Liver (tissue), 9 donors: ENCODE measurements around the gene LRRC4B. TPM values are rescaled to one million over a fixed set of nuclear protein-coding genes. Genes with fewer than 3 reads are reported as not detected.

Source experiments
- DNase-seq: peaks from one replicate; pipeline ENCODE4 v3.0.0-alpha.2; 2017; ENCODE audit warnings: low spot score
- H3K27ac ChIP-seq, 2 donors: one replicate each; pipeline ENCODE4 v1.7.0; 2013; ENCODE audit warnings: inconsistent platforms in 2 of 2, low read length in 2 of 2, control low read depth in 1 of 2, low read depth in 1 of 2, mild to moderate bottlenecking in 1 of 2
- H3K27me3 ChIP-seq, 4 donors: one replicate each; pipeline versions ENCODE4 v1.6.1 to v1.7.0; 2013; ENCODE audit warnings: low read length in 3 of 4, inconsistent platforms in 1 of 4, mild to moderate bottlenecking in 1 of 4, moderate library complexity in 1 of 4; ENCODE audit not compliant: control insufficient read depth in 4 of 4, insufficient read depth in 4 of 4
- H3K36me3 ChIP-seq, 4 donors: one replicate each; pipeline versions ENCODE4 v1.6.1 to v1.7.0; 2013; ENCODE audit warnings: low read length in 3 of 4, mild to moderate bottlenecking in 3 of 4, low read depth in 1 of 4, moderate library complexity in 1 of 4; ENCODE audit not compliant: control insufficient read depth in 4 of 4, insufficient read depth in 3 of 4
- H3K4me1 ChIP-seq, 4 donors: one replicate each; pipeline versions ENCODE4 v1.6.1 to v1.7.0; 2013; ENCODE audit warnings: low read length in 3 of 4, mild to moderate bottlenecking in 3 of 4, moderate library complexity in 1 of 4; ENCODE audit not compliant: control insufficient read depth in 4 of 4, insufficient read depth in 4 of 4
- H3K4me3 ChIP-seq, 3 donors: one replicate each; pipeline versions ENCODE4 v1.6.1 to v1.7.0; 2013; ENCODE audit warnings: low read length in 3 of 3, control low read depth in 1 of 3, low read depth in 1 of 3, mild to moderate bottlenecking in 1 of 3
- H3K9ac ChIP-seq, 2 donors: one replicate each; pipeline ENCODE4 v1.7.0; 2013; ENCODE audit warnings: low read length in 2 of 2, mild to moderate bottlenecking in 2 of 2, moderate library complexity in 2 of 2, control low read depth in 1 of 2, low read depth in 1 of 2
- H3K9me3 ChIP-seq, 4 donors: one replicate each; pipeline versions ENCODE4 v1.6.1 to v1.7.0; 2013; ENCODE audit warnings: low read length in 3 of 4; ENCODE audit not compliant: control insufficient read depth in 4 of 4
- CTCF ChIP-seq: fragments of 150-350 bp; IDR thresholded peaks from 2 replicates; pipeline ENCODE4 v1.5.1; 2017; ENCODE audit warnings: improper control_type of control experiment, low read depth, low read length; ENCODE audit not compliant: missing input control
- FOXA1 ChIP-seq: IDR thresholded peaks from 2 replicates; pipeline ENCODE4 v1.6.1; 2016; ENCODE audit warnings: antibody characterized with exemption
- FOXA2 ChIP-seq: IDR thresholded peaks from 2 replicates; pipeline ENCODE4 v1.6.1; 2016; ENCODE audit warnings: antibody characterized with exemption
- GABPA ChIP-seq, 2 donors: IDR thresholded peaks in 1 of 2; conservative IDR thresholded peaks in 1 of 2; 2 replicates each; pipeline ENCODE4 v1.6.1; 2016; ENCODE audit warnings: antibody characterized with exemption in 2 of 2, mild to moderate bottlenecking in 1 of 2, moderate library complexity in 1 of 2
- HNF4A ChIP-seq, 2 donors: conservative IDR thresholded peaks; 2 replicates each; pipeline ENCODE4 v1.6.1; 2016; ENCODE audit warnings: antibody characterized with exemption in 2 of 2, mild to moderate bottlenecking in 2 of 2
- HNF4G ChIP-seq: IDR thresholded peaks from 2 replicates; pipeline ENCODE4 v1.6.1; 2016; ENCODE audit warnings: antibody characterized with exemption
- JUND ChIP-seq, 2 donors: IDR thresholded peaks; 2 replicates each; pipeline ENCODE4 v1.6.1; 2016; ENCODE audit warnings: antibody characterized with exemption in 2 of 2
- NR2F2 ChIP-seq: IDR thresholded peaks from 2 replicates; pipeline ENCODE4 v1.6.1; 2016; ENCODE audit warnings: antibody characterized with exemption
- RAD21 ChIP-seq, 2 donors: IDR thresholded peaks; 2 replicates each; pipeline ENCODE4 v1.6.1; 2016; ENCODE audit warnings: antibody characterized with exemption in 2 of 2, mild to moderate bottlenecking in 2 of 2
- REST ChIP-seq: IDR thresholded peaks from 2 replicates; pipeline ENCODE4 v1.6.1; 2016; ENCODE audit warnings: antibody characterized with exemption, mild to moderate bottlenecking
- RXRA ChIP-seq, 2 donors: IDR thresholded peaks; 2 replicates each; pipeline ENCODE4 v1.6.1; 2017 to 2018; ENCODE audit warnings: antibody characterized with exemption in 2 of 2, mild to moderate bottlenecking in 1 of 2
- SP1 ChIP-seq: IDR thresholded peaks from 2 replicates; pipeline ENCODE4 v1.6.1; 2018; ENCODE audit warnings: antibody characterized with exemption, mild to moderate bottlenecking
- TAF1 ChIP-seq: conservative IDR thresholded peaks from 2 replicates; pipeline ENCODE4 v1.6.1; 2016; ENCODE audit warnings: antibody characterized with exemption, mild to moderate bottlenecking
- YY1 ChIP-seq: IDR thresholded peaks from 2 replicates; pipeline ENCODE4 v1.6.1; 2016; ENCODE audit warnings: antibody characterized with exemption, mild to moderate bottlenecking
- ZBTB33 ChIP-seq: IDR thresholded peaks from 2 replicates; pipeline ENCODE4 v1.6.1; 2016; ENCODE audit warnings: antibody characterized with exemption
- WGBS: extraction: QIAGEN DNeasy Blood & Tissue Kit; methylation state at CpG from one replicate; pipeline ENCODE4 v1.1.7; 2013; 5-methylcytosine and 5-hydroxymethylcytosine counted together
- polyA plus RNA-seq, 2 donors: library from polyadenylated mRNA; stranded (reverse) in 1 of 2; unstranded in 1 of 2; fragments of 200-250 nt in 1 of 2; fragments of >200 nt in 1 of 2; fragmentation: Nextera tagmentation in 1 of 2; extraction: Ambion mirVana in 1 of 2; gene quantifications; one replicate each; pipeline versions ENCODE4 v1.2.1 to v1.2.3, GENCODE V29; 2013 to 2015
- total RNA-seq, 2 donors: library from RNA; depleted of rRNA; stranded (reverse); fragments of >200 nt; gene quantifications; one replicate each; pipeline ENCODE4 v1.2.3, GENCODE V29; 2014
- TF ChIP-seq, protein P1 (sequence below): IDR thresholded peaks from 2 replicates; pipeline ENCODE4 v1.6.1; 2016; ENCODE audit warnings: antibody characterized with exemption
- TF ChIP-seq, protein P2 (sequence below): IDR thresholded peaks from 2 replicates; pipeline ENCODE4 v1.6.1; 2016; ENCODE audit warnings: antibody characterized with exemption
- donor health status: healthy.
- donor health status: healthy.
- donor health status: healthy.
- donor health status: healthy.
- donor health status: healthy.

Gene LRRC4B
- total and polyA plus RNA-seq, 4 donors: 0.11 to 1.1 (median 0.79) TPM

GRCh38 chr19:50534478-50534877 is 33.8 kb downstream of the LRRC4B start (continued):
- TF ChIP-seq CTCF (no peak), RAD21 (IDR thresholded peaks at IDR 0.05) (no peak), FOXA2 (no peak), JUND (IDR thresholded peaks at IDR 0.05) (no peak), GABPA (IDR thresholded peaks at IDR 0.05 in 1 of 2, conservative IDR thresholded peaks at IDR 0.05 in 1 of 2) (no peak)
- TF ChIP-seq, protein P1, sequence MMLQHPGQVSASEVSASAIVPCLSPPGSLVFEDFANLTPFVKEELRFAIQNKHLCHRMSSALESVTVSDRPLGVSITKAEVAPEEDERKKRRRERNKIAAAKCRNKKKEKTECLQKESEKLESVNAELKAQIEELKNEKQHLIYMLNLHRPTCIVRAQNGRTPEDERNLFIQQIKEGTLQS: no peak

- 85% methylated on average over 4 of the region's 4 CpGs for WGBS
- H3K4me1 ChIP-seq: no peaks in the 10 kb centered on the region
- no peak overlapping the region for H3K4me3 ChIP-seq
- no peak for DNase-seq
- peaks cover 0 to 6% (median 2%) of the 10 kb centered on the region in 4 donors for H3K9me3 ChIP-seq
- no peak overlapping the region for H3K27ac ChIP-seq
- TF ChIP-seq CTCF (no peak), RXRA (IDR thresholded peaks at IDR 0.05) (no peak), REST (no peak), NR2F2 (no peak), JUND (IDR thresholded peaks at IDR 0.05) (no peak)
- H3K27me3 ChIP-seq: peaks cover 0 to 6% (median 0%) of the 10 kb centered on the region in 4 donors
- no peaks in the 10 kb centered on the region for H3K36me3 ChIP-seq
- no peak overlapping the region for H3K9ac ChIP-seq
Observed at GRCh38 chr19:50532952-50533351, 35.3 kb downstream of the LRRC4B start.

DNA sequence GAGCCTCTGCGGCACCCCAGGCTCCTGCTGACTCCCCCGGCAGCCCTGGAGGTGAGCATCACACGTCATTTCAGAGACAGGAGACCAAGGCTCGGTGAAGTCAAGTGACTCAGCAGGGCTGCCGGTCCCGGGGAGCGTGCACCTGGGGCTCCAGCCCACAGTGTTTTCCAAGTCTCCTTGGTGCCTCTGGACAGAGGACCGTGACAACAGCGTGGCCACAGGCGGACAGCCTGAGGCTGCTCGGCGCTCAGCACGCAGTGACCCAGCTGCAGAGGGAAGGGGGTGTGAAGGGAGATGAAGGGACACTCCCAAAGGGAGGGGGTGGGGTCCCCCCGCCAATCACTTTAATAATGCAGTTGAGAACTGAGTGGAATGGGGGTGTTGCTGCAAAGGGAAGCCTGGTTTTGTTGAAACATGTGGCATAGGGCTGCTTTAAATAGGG is 37.0 kb downstream of the LRRC4B start:
- H3K4me1 ChIP-seq: no peaks in the 10 kb centered on the region
- peaks cover 0 to 6% (median 2%) of the 10 kb centered on the region in 4 donors for H3K9me3 ChIP-seq
- no peaks in the 10 kb centered on the region for H3K36me3 ChIP-seq
- peaks cover 0 to 6% (median 0%) of the 10 kb centered on the region in 4 donors for H3K27me3 ChIP-seq
- no peak overlapping the region for H3K27ac ChIP-seq
- H3K9ac ChIP-seq: no peak overlapping the region
- no peak for DNase-seq
- no peak overlapping the region for H3K4me3 ChIP-seq
- 56% methylated on average over 14 of the region's 14 CpGs for WGBS
- TF ChIP-seq GABPA (IDR thresholded peaks at IDR 0.05 in 1 of 2, conservative IDR thresholded peaks at IDR 0.05 in 1 of 2) (no peak), HNF4A (conservative IDR thresholded peaks at IDR 0.05) (no peak), ZBTB33 (no peak), TAF1 (no peak), HNF4G (no peak), NR2F2 (no peak), FOXA2 (no peak), YY1 (no peak), JUND (IDR thresholded peaks at IDR 0.05) (no peak), FOXA1 (no peak), SP1 (no peak)
- TF ChIP-seq, protein P1: no peak
- TF ChIP-seq, protein P2, sequence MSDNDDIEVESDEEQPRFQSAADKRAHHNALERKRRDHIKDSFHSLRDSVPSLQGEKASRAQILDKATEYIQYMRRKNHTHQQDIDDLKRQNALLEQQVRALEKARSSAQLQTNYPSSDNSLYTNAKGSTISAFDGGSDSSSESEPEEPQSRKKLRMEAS: no peak
